Upper lobe of right lung (tissue), 1 donor: ENCODE data around the gene TIMM10. TPM values are rescaled to one million over a fixed set of nuclear protein-coding genes. Genes with fewer than 3 reads are reported as not detected.

ENCODE experiments used
- ATAC-seq: fragments of 200-7000 bp; cut with Tn5 transposase; one replicate; pipeline ENCODE4 v1.9.1; 2020; ENCODE audit warnings: mild to moderate bottlenecking, moderate library complexity
- DNase-seq: peaks from one replicate; pipeline ENCODE4 v3.0.0-alpha.2; 2020
- H3K27ac ChIP-seq: fragments of 200-600 bp; one replicate; pipeline ENCODE4 v1.8.0; 2022
- H3K27me3 ChIP-seq: fragments of 200-600 bp; one replicate; pipeline ENCODE4 v1.8.0; 2022; ENCODE audit warnings: mild to moderate bottlenecking
- H3K36me3 ChIP-seq: fragments of 200-600 bp; one replicate; pipeline ENCODE4 v1.8.0; 2022
- H3K4me1 ChIP-seq: fragments of 200-600 bp; one replicate; pipeline ENCODE4 v1.8.0; 2022
- H3K4me3 ChIP-seq: fragments of 200-600 bp; one replicate; pipeline ENCODE4 v1.8.0; 2022; ENCODE audit warnings: mild to moderate bottlenecking
- H3K9me3 ChIP-seq: fragments of 200-600 bp; one replicate; pipeline ENCODE4 v1.8.0; 2022
- CTCF ChIP-seq: fragments of 200-600 bp; IDR thresholded peaks from one replicate; pipeline ENCODE4 v1.8.0; 2022; ENCODE audit warnings: antibody characterized with exemption
- intact Hi-C: fragments of 100-400 bp; cut with DNase I; formaldehyde crosslinking; loops from one replicate; pipeline ENCODE4 v1.11.0; 2022
- long read RNA-seq: library from polyadenylated mRNA; unstranded; transcript quantifications from one replicate; pipeline ENCODE4 v2.0.0, GENCODE V29; 2021
- total RNA-seq: library from RNA; stranded (reverse); fragmentation: NEBNext Ultra II Directional; extraction: Animal tissue kit (Norgen Biotek cat#: 25700); gene quantifications from one replicate; pipeline ENCODE4 v1.2.1, GENCODE V29; 2021
- donor health status: DM: no; HTN: yes; CAD: no; lungs with severe emphysema.

The TIMM10 gene
- 34.7 TPM for total RNA-seq
- long read RNA-seq, transcript TIMM10-201 (3 exons, 680 nt): major isoform, 13 of 15 reads
- long read RNA-seq, partial matches to known transcripts: 0 of 15 reads
- long read RNA-seq, other reads (novel, unspliced or antisense): 2 of 15 reads

GRCh38 chr11:57530596-57531507 is at the start of gene TIMM10:
Gene TIMM10 (minus strand): TSS chr11:57530754. CDS start chr11:57530189, 565 bp downstream.
- H3K36me3 ChIP-seq: peaks cover 16% of the 10 kb centered on the region
- H3K4me1 ChIP-seq: peaks cover 15% of the 10 kb centered on the region
- H3K27me3 ChIP-seq: no peaks in the 10 kb centered on the region
- intact Hi-C loops: no loop called here
- H3K9me3 ChIP-seq: no peaks in the 10 kb centered on the region
- H3K27ac ChIP-seq: peak within 1 kb of the TSS; percentile 79
- ATAC-seq (peak; percentile 98), DNase-seq (peak; percentile 97)
- peak within 1 kb of the TSS; percentile 94 for H3K4me3 ChIP-seq
- TF ChIP-seq CTCF: no peak

GRCh38 chr11:57574061-57574460 is 43.5 kb upstream of the TIMM10 start:
- ATAC-seq (no peak), DNase-seq (no peak)
- no peak for TF ChIP-seq CTCF
- Histone ChIP-seq H3K36me3 (no peaks in the 10 kb centered on the region), H3K27ac (no peak overlapping the region), H3K4me1 (no peaks in the 10 kb centered on the region), H3K4me3 (no peak overlapping the region), H3K9me3 (no peaks in the 10 kb centered on the region), H3K27me3 (peaks cover 6% of the 10 kb centered on the region)
- intact Hi-C loops: no loop called here

- ATAC-seq: no peak
- Histone ChIP-seq H3K4me3 (no peak overlapping the region), H3K27ac (no peak overlapping the region), H3K9me3 (no peaks in the 10 kb centered on the region), H3K36me3 (no peaks in the 10 kb centered on the region), H3K4me1 (peaks cover 1% of the 10 kb centered on the region), H3K27me3 (no peaks in the 10 kb centered on the region)
- no peak for TF ChIP-seq CTCF
- intact Hi-C loops: no loop called here
- DNase-seq: no peak
These were observed 41.1 kb upstream of the TIMM10 start for GRCh38 chr11:57571606-57572005.

- Histone ChIP-seq H3K36me3 (no peaks in the 10 kb centered on the region), H3K4me3 (peak overlapping the region; percentile 96), H3K27me3 (no peaks in the 10 kb centered on the region), H3K4me1 (peaks cover 12% of the 10 kb centered on the region), H3K27ac (peak overlapping the region; percentile 89), H3K9me3 (no peaks in the 10 kb centered on the region)
- intact Hi-C loops: loop anchor here (5.0 kb wide), 1 partner anchor 74 kb away; no protein-coding TSS in a partner anchor
- DNase-seq: no peak
- no peak for ATAC-seq
- peak; percentile 92 for TF ChIP-seq CTCF
These were observed 37.8 kb upstream of the TIMM10 start for GRCh38 chr11:57568330-57568766.

GRCh38 chr11:57567515-57568329 is 37.2 kb upstream of the TIMM10 start, which contains the start of gene UBE2L6:
Gene UBE2L6 (minus strand): TSS chr11:57567672. CDS start chr11:57567611, 61 bp downstream.
- Histone ChIP-seq H3K27ac (peak within 1 kb of the TSS; percentile 89), H3K4me1 (peaks cover 12% of the 10 kb centered on the region), H3K27me3 (no peaks in the 10 kb centered on the region), H3K9me3 (no peaks in the 10 kb centered on the region), H3K36me3 (no peaks in the 10 kb centered on the region), H3K4me3 (peak within 1 kb of the TSS; percentile 96)
- no peak for TF ChIP-seq CTCF
- peak; percentile 92 for ATAC-seq
- intact Hi-C loops: loop anchor here (5.0 kb wide), 1 partner anchor 75 kb away; no protein-coding TSS in a partner anchor
- DNase-seq: peak; percentile 92
